ENCODE measurements around the gene OST4. TPM values are rescaled to one million over a fixed set of nuclear protein-coding genes. Genes with fewer than 3 reads are reported as not detected.

OST4 gene
- polyA plus RNA-seq, 4 donors, result 212 to 268 (median 247) TPM

GRCh38 chr2:27093430-27094352 lies 22.2 kb upstream of the OST4 start:
- no peak for DNase-seq (ENCODE audit: low read depth in 4 of 4, low spot score in 3 of 4)

- no peak for DNase-seq (ENCODE audit: low read depth in 4 of 4, low spot score in 3 of 4)
Observed at GRCh38 chr2:27092696-27093429, 21.4 kb upstream of the OST4 start.

GRCh38 chr2:27091746-27092695 lies 20.6 kb upstream of the OST4 start:
- no peak for DNase-seq (ENCODE audit: low read depth in 4 of 4, low spot score in 3 of 4)

GRCh38 chr2:27089111-27089954 lies 17.9 kb upstream of the OST4 start:
- DNase-seq (ENCODE audit: low read depth in 4 of 4, low spot score in 3 of 4), result no peak

GRCh38 chr2:27088634-27089033 lies 17.2 kb upstream of the OST4 start:
- DNase-seq (ENCODE audit: low read depth in 4 of 4, low spot score in 3 of 4), result no peak

GRCh38 chr2:27087823-27088410 lies 16.5 kb upstream of the OST4 start:
- no peak for DNase-seq (ENCODE audit: low read depth in 4 of 4, low spot score in 3 of 4)

GRCh38 chr2:27086724-27087593 lies 15.5 kb upstream of the OST4 start, which contains the start of gene KHK:
Gene KHK (plus strand): TSS chr2:27086772. CDS start chr2:27087260, 488 bp downstream.
- no peak for DNase-seq (ENCODE audit: low read depth in 4 of 4, low spot score in 3 of 4)

- peak in 3 of 4 donors; percentile 88 to 90 (median 89) for DNase-seq (ENCODE audit: low read depth in 4 of 4, low spot score in 3 of 4)
Observed at GRCh38 chr2:27086090-27086723, 14.8 kb upstream of the OST4 start.

- no peak for DNase-seq (ENCODE audit: low read depth in 4 of 4, low spot score in 3 of 4)
Observed at GRCh38 chr2:27085673-27086089, 14.2 kb upstream of the OST4 start.

GRCh38 chr2:27085062-27085672 lies 13.7 kb upstream of the OST4 start:
- no peak for DNase-seq (ENCODE audit: low read depth in 4 of 4, low spot score in 3 of 4)

GRCh38 chr2:27084297-27085061 lies 13.0 kb upstream of the OST4 start:
- DNase-seq (ENCODE audit: low read depth in 4 of 4, low spot score in 3 of 4), result no peak

- DNase-seq (ENCODE audit: low read depth in 4 of 4, low spot score in 3 of 4), result no peak
Observed at GRCh38 chr2:27083410-27084296, 12.2 kb upstream of the OST4 start.

GRCh38 chr2:27082773-27083409 lies 11.4 kb upstream of the OST4 start:
- no peak for DNase-seq (ENCODE audit: low read depth in 4 of 4, low spot score in 3 of 4)

- DNase-seq (ENCODE audit: low read depth in 4 of 4, low spot score in 3 of 4), result no peak
Observed at GRCh38 chr2:27081984-27082772, 10.7 kb upstream of the OST4 start.

Measured in left renal pelvis (tissue), 4 donors.